GM12878 (cell line): ENCODE results near the gene COX6B1. TPM values are rescaled to one million over a fixed set of nuclear protein-coding genes. Genes with fewer than 3 reads are reported as not detected.

ENCODE experiments used
- ATAC-seq: fragments of 200-7000 bp; cut with Tn5 transposase; 3 replicates; pipeline ENCODE4 v1.9.1; 2020; ENCODE audit warnings: mild to moderate bottlenecking, moderate library complexity
- BruUV-seq: library from RNA; stranded (reverse); fragments of 400-500 nt; replicated peaks from 2 replicates; lab custom pipeline; 2021; lab: Mats Ljungman, UMichigan
- CTCF ChIA-PET: fragments of 300-600 bp; sonication (Branson Sonifier 250); formaldehyde crosslinking; extraction: SDS; loops from one replicate; lab custom pipeline; 2021; ENCODE audit warnings: inconsistent platforms; lab: Yijun Ruan, JAX
- POLR2A ChIA-PET: fragments of 350-600 bp; formaldehyde crosslinking; extraction: SDS; loops from one replicate; lab custom pipeline; 2021; ENCODE audit warnings: inconsistent platforms; lab: Charles Lee
- RAD21 ChIA-PET: fragments of 300-600 bp; sonication (Branson Sonifier 250); formaldehyde crosslinking; loops from one replicate; lab custom pipeline; 2023; ENCODE audit warnings: antibody characterized with exemption; ENCODE audit not compliant: unreplicated experiment; lab: Charles Lee
- SMC1A ChIA-PET: fragments of 300-600 bp; sonication (Branson Sonifier 250); formaldehyde crosslinking; loops from one replicate; lab custom pipeline; 2023; ENCODE audit not compliant: unreplicated experiment, uncharacterized antibody; lab: Charles Lee
- DNase-seq: peaks from one replicate; pipeline ENCODE4 v3.0.0-alpha.2; 2011; ENCODE audit warnings: low read depth, low spot score
- FAIRE-seq: peaks from 3 replicates; lab custom pipeline; 2011; peaks lifted over from hg19 to GRCh38; lab: Jason Lieb, UNC
- H2AFZ ChIP-seq: 2 replicates; pipeline ENCODE4 v1.6.0; 2011; ENCODE audit warnings: low read depth, low read length, control low read depth; ENCODE audit not compliant: control insufficient read depth
- H3K27ac ChIP-seq: 2 replicates; pipeline ENCODE4 v1.5.1; 2011; ENCODE audit warnings: control low read depth; ENCODE audit not compliant: control insufficient read depth, insufficient read depth
- H3K27me3 ChIP-seq, 2 experiments: replicated peaks in 1 of 2; 2 replicates each; pipeline versions ENCODE4 v1.6.0 to v1.6.1; 2011; ENCODE audit warnings: low read length in 1 of 2; ENCODE audit not compliant: control insufficient read depth in 2 of 2, insufficient read depth in 2 of 2
- H3K36me3 ChIP-seq, 2 experiments: 2 replicates each; pipeline ENCODE4 v1.5.1; 2011; ENCODE audit warnings: low read length in 1 of 2; ENCODE audit not compliant: control insufficient read depth in 2 of 2, insufficient read depth in 2 of 2
- H3K4me1 ChIP-seq: 2 replicates; pipeline ENCODE4 v1.6.1; 2011; ENCODE audit warnings: mild to moderate bottlenecking, low read length, moderate library complexity, mixed read lengths; ENCODE audit not compliant: control insufficient read depth, insufficient read depth
- H3K4me2 ChIP-seq: 2 replicates; pipeline ENCODE4 v1.6.0; 2011; ENCODE audit warnings: control low read depth; ENCODE audit not compliant: control insufficient read depth, insufficient read depth
- H3K4me3 ChIP-seq: fragments of 200-600 bp; sonication (generic); 2 replicates; pipeline ENCODE4 v1.5.1; 2016
- H3K79me2 ChIP-seq: 2 replicates; pipeline ENCODE4 v1.6.0; 2011; ENCODE audit warnings: low read length; ENCODE audit not compliant: control insufficient read depth, insufficient read depth
- H3K9ac ChIP-seq: 2 replicates; pipeline ENCODE4 v1.8.0; 2011; ENCODE audit warnings: low read length, control low read depth, mixed read lengths; ENCODE audit not compliant: control insufficient read depth, insufficient read depth
- H3K9me3 ChIP-seq: replicated peaks from 3 replicates; pipeline ENCODE4 v1.5.1; 2011; ENCODE audit warnings: mild to moderate bottlenecking, low read length; ENCODE audit not compliant: control insufficient read depth, insufficient read depth
- H4K20me1 ChIP-seq: 2 replicates; pipeline ENCODE4 v1.6.0; 2011; ENCODE audit not compliant: control insufficient read depth, insufficient read depth
- BMI1 ChIP-seq: fragments of 450-650 bp; IDR thresholded peaks from 2 replicates; pipeline ENCODE4 v1.6.1; 2016; ENCODE audit warnings: mild to moderate bottlenecking, moderate library complexity, borderline replicate concordance
- CREM ChIP-seq: IDR thresholded peaks from 2 replicates; pipeline ENCODE4 v1.6.1; 2014; ENCODE audit warnings: antibody characterized with exemption, low read depth
- KAT2A ChIP-seq: conservative IDR thresholded peaks from 2 replicates; pipeline ENCODE4 v1.6.1; 2011; ENCODE audit warnings: low read depth, low read length; ENCODE audit not compliant: control insufficient read depth
- KDM1A ChIP-seq: fragments of 200-600 bp; sonication (generic); IDR thresholded peaks from 2 replicates; pipeline ENCODE4 v1.6.1; 2016; ENCODE audit warnings: borderline replicate concordance
- NBN ChIP-seq: fragments of 450-650 bp; IDR thresholded peaks from 2 replicates; pipeline ENCODE4 v1.6.1; 2016
- NFIC ChIP-seq: IDR thresholded peaks from 2 replicates; pipeline ENCODE4 v1.6.1; 2012; ENCODE audit warnings: low read depth, mild to moderate bottlenecking, inconsistent platforms, low read length, moderate library complexity
- POLR2AphosphoS2 ChIP-seq: IDR thresholded peaks from 2 replicates; pipeline ENCODE4 v1.6.1; 2011; ENCODE audit warnings: low read depth, mild to moderate bottlenecking, low read length, improper control_type of control experiment, moderate library complexity
- POU2F2 ChIP-seq: IDR thresholded peaks from 3 replicates; pipeline ENCODE4 v1.6.1; 2011; ENCODE audit warnings: low read depth, mild to moderate bottlenecking, low read length, borderline replicate concordance
- RELA ChIP-seq: fragments of 450-650 bp; IDR thresholded peaks from 2 replicates; pipeline ENCODE4 v1.8.0; 2014; ENCODE audit warnings: borderline replicate concordance; ENCODE audit not compliant: partially characterized antibody
- RUNX3 ChIP-seq: IDR thresholded peaks from 2 replicates; pipeline ENCODE4 v1.6.1; 2012; ENCODE audit warnings: low read length, inconsistent platforms
- SMARCA5 ChIP-seq: fragments of 450-650 bp; IDR thresholded peaks from 2 replicates; pipeline ENCODE4 v1.6.1; 2017; ENCODE audit warnings: mild to moderate bottlenecking
- WRNIP1 ChIP-seq: IDR thresholded peaks from 2 replicates; pipeline ENCODE4 v1.6.1; 2011; ENCODE audit warnings: low read depth, low read length, improper control_type of control experiment, borderline replicate concordance
- ZNF384 ChIP-seq: IDR thresholded peaks from 2 replicates; pipeline ENCODE4 v1.6.1; 2012; ENCODE audit warnings: low read depth, mild to moderate bottlenecking, low read length, improper control_type of control experiment, borderline replicate concordance
- WGBS: methylation state at CpG from one replicate; pipeline ENCODE4 v1.1.6; 2016; ENCODE audit warnings: low lambda C conversion rate; ENCODE audit not compliant: insufficient replicate concordance, insufficient coverage; ENCODE audit errors: missing lambda C conversion rate; 5-methylcytosine and 5-hydroxymethylcytosine counted together
- in situ Hi-C: fragments of 300-500 bp; cut with MboI; formaldehyde crosslinking; loops from 9 replicates; pipeline ENCODE4 v1.14.3; 2018; ENCODE audit warnings: mixed read lengths
- intact Hi-C: fragments of 100-400 bp; cut with micrococcal nuclease; formaldehyde crosslinking; loops from one replicate; pipeline ENCODE4 v1.14.2; 2022; ENCODE audit not compliant: unreplicated experiment
- polyA plus RNA-seq, 11 experiments: library from polyadenylated mRNA; depleted of rRNA in 4 of 11; unstranded in 6 of 11; stranded (reverse) in 5 of 11; fragments of >200 nt; fragmentation: Nextera tagmentation in 4 of 11; fragmentation: Illumina TruSeq in 1 of 11; extraction: Ambion mirVana in 4 of 11; extraction: Trizol in 1 of 11; gene quantifications; 1 replicate in 1 of 11; 2 replicates in 10 of 11; pipeline versions ENCODE4 v1.2.1 to v1.2.3, GENCODE V29; 2011 to 2016; ENCODE audit warnings: inconsistent platforms in 2 of 11, missing spikeins in 2 of 11, low read depth in 1 of 11
- total RNA-seq, 4 experiments: library from RNA; depleted of rRNA in 3 of 4; stranded (reverse); fragments of >200 nt in 3 of 4; fragmentation: Illumina TruSeq in 1 of 4; extraction: Trizol in 1 of 4; gene quantifications; 2 replicates each; pipeline versions ENCODE4 v1.2.1 to v1.2.3, GENCODE V29; 2013 to 2021

COX6B1 gene
- total and polyA plus RNA-seq, 10 of the 15 experiments (the other 5 are each of a cell fraction or from before 2014, with no cell fraction given) = 500 to 1,700 (median 862) TPM

DNA sequence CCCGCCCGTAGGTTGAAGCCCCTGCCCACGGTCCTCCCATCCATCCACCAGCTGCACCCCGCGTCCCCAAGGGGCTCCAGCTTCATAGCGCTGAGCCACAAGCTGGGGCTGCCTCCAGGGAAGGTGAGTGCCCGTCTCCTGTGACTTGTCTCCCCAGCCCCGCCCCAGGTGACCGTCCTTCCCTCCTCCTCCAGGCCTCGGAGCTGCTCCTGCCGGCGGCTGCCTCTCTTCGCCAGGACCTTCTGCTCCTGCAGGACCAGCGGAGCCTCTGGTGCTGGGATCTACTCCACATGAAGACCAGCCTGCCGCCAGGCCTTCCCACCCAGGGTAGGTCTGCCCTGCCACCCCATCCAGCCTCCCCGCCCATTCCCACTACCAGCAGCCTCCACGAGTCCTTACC is 28.1 kb upstream of the COX6B1 start:
- Histone ChIP-seq H3K9ac (no peak overlapping the region), H3K4me2 (no peak overlapping the region), H3K4me1 (no peaks in the 10 kb centered on the region), H3K4me3 (no peak overlapping the region), H2AFZ (no peak overlapping the region), H3K27ac (no peak overlapping the region), H3K36me3 (no peaks in the 10 kb centered on the region; a peak in 1 of 4 replicates), H3K9me3 (no peaks in the 10 kb centered on the region), H4K20me1 (no peaks in the 10 kb centered on the region), H3K27me3 (no peaks in the 10 kb centered on the region)
- ChIA-PET RAD21 (no interaction called here), CTCF (no interaction called here), POLR2A (no interaction called here), SMC1A (no interaction called here)
- intact Hi-C loops (no loop called here), in situ Hi-C loops (no loop called here)
- DNase-seq (no peak), FAIRE-seq (no peak), ATAC-seq (no peak)
- WGBS = 92% methylated on average over 16 of the region's 17 CpGs
- BruUV-seq = no TSS peak
- TF ChIP-seq BMI1 (no peak), ZNF384 (no peak)
- TF ChIP-seq, all 136 proteins: peak for 0
- H3K79me2 ChIP-seq = no peaks in the 10 kb centered on the region

DNA sequence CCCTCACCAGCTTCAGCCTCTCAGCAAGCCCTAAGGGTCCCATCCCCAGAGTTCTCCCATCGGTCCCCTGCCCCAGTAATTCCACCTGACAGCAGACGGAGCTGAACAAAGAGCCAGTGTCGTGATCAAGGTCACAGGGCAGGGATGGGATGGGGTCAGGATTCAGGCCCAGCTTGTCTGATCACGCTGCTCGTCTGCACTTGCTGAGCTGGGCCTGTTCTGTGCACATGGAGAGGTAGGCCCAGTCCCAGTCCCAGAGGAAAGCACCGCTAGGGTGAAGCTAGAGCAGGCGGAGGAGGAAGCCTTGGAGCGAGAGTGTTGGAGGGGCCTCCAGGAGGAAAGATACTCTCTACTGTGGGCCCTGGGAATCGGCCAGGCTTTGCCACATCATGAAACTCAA is 26.4 kb upstream of the COX6B1 start:
- no peak overlapping the region for H2AFZ ChIP-seq
- ChIA-PET CTCF (no interaction called here), RAD21 (no interaction called here), POLR2A (interaction anchor here (0.9 kb wide), 1 partner anchor 21 kb away, joined by 3 read pairs; no protein-coding TSS in a partner anchor), SMC1A (no interaction called here)
- H4K20me1 ChIP-seq = no peaks in the 10 kb centered on the region
- no peaks in the 10 kb centered on the region for H3K79me2 ChIP-seq
- H3K4me3 ChIP-seq = no peak overlapping the region
- intact Hi-C loops (no loop called here), in situ Hi-C loops (no loop called here)
- no peaks in the 10 kb centered on the region; a peak in 1 of 4 replicates for H3K36me3 ChIP-seq
- ATAC-seq (no peak), FAIRE-seq (no peak), DNase-seq (no peak)
- H3K9ac ChIP-seq = no peak overlapping the region
- H3K27ac ChIP-seq = no peak overlapping the region
- no peaks in the 10 kb centered on the region for H3K4me1 ChIP-seq
- no peaks in the 10 kb centered on the region for H3K9me3 ChIP-seq
- TF ChIP-seq CREM = no peak
- no peak for TF ChIP-seq KDM1A
- TF ChIP-seq SMARCA5 = no peak
- no peak for TF ChIP-seq RELA
- TF ChIP-seq NFIC = no peak
- no peak for TF ChIP-seq KAT2A
- no peak for TF ChIP-seq RUNX3
- no peak for TF ChIP-seq NBN
- no peak for TF ChIP-seq WRNIP1
- no peak for TF ChIP-seq POU2F2
- TF ChIP-seq BMI1 = no peak
- no peak for TF ChIP-seq POLR2AphosphoS2
- no peak overlapping the region for H3K4me2 ChIP-seq
- H3K27me3 ChIP-seq = no peaks in the 10 kb centered on the region
- no TSS peak for BruUV-seq
- WGBS = 96% methylated on average over 9 of the region's 9 CpGs
